ENCODE measurements around the gene PSMD13.
A peak's percentile ranks its signal among the peaks of the same experiment; 100 is the strongest.

The PSMD13 gene

GRCh38 chr11:250740-251299 lies 14.0 kb downstream of the PSMD13 start:
- peak; percentile 84 to 86 for ATAC-seq

- no peak for ATAC-seq
These were observed 14.8 kb downstream of the PSMD13 start for GRCh38 chr11:251550-251949.

- no peak for ATAC-seq
These were observed 15.9 kb downstream of the PSMD13 start for GRCh38 chr11:252666-253065.

GRCh38 chr11:253160-253885 lies 16.5 kb downstream of the PSMD13 start:
- ATAC-seq = no peak

- ATAC-seq = no peak
These were observed 17.1 kb downstream of the PSMD13 start for GRCh38 chr11:253886-254270.

GRCh38 chr11:255176-255575 lies 18.4 kb downstream of the PSMD13 start:
- no peak for ATAC-seq

DNA sequence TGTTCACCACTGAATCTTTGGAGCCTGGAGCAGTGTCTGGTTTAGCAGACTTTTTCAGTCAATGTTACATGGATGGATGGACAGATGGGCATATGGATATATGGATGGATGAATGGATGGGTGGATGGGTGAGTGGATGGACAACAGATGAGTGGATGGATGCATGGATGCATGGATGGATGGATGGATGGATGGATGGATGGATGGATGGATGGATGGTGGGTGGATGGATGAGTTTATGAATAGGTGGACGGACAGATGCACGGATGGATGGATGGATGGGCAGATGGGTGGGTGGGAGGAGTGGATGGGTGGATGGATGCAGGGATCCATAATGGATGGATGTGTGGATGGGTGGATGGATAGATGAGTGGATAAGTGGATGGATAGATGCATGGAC lies 19.0 kb downstream of the PSMD13 start:
- ATAC-seq = no peak

GRCh38 chr11:256952-257737 lies 20.4 kb downstream of the PSMD13 start:
- no peak for ATAC-seq

DNA sequence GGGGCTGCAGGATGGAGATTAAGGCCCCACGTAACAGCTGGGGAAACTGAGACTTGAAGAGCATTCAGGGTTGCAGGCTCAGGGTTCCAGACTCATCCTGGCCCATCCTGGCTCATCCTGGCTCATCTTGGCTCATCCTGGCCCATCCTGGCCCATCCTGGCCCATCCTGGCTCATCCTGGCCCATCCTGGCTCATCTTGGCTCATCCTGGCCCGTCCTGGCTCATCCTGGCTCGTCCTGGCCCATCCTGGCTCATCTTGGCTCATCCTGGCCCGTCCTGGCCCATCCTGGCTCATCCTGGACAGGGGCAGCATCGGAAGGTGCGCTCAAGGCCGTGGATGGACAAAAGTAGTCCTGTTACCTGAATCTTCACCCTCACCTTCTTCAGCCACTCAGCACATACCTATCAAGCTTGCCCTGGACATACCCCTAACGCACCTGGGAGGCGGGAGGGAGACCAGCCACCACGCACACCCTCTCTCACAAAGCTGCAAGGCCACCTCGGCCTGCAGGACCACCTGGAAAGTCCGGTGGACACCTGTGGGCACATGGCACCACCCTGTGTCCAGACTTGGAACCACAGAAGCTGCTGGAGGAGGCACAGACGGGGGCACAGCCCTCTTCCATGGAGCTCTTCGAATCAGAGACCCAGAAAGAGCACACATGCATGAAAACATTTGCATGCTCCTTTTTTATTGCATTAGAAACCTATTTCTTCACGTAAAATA lies 21.2 kb downstream of the PSMD13 start:
- no peak for ATAC-seq

GRCh38 chr11:259413-259812 lies 22.6 kb downstream of the PSMD13 start:
- no peak for ATAC-seq

DNA sequence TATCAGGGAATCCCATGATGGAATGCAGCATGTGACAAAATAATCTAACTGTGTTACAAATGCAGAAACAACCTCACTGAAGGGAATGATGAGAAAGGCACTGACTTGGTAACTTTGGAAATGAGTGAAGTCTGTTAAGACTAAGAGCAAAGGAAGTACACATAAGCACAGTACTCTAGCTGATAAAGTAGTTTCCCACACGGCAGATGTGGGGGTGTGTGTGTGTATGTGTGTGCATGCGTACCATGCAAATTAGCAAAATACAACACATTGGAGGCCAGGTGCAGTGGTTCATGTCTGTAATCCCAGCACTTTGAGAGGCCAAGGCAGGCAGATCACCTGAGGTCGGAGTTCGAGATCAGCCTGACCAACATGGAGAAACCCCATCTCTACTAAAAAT lies 24.8 kb downstream of the PSMD13 start:
- no peak for ATAC-seq

DNA sequence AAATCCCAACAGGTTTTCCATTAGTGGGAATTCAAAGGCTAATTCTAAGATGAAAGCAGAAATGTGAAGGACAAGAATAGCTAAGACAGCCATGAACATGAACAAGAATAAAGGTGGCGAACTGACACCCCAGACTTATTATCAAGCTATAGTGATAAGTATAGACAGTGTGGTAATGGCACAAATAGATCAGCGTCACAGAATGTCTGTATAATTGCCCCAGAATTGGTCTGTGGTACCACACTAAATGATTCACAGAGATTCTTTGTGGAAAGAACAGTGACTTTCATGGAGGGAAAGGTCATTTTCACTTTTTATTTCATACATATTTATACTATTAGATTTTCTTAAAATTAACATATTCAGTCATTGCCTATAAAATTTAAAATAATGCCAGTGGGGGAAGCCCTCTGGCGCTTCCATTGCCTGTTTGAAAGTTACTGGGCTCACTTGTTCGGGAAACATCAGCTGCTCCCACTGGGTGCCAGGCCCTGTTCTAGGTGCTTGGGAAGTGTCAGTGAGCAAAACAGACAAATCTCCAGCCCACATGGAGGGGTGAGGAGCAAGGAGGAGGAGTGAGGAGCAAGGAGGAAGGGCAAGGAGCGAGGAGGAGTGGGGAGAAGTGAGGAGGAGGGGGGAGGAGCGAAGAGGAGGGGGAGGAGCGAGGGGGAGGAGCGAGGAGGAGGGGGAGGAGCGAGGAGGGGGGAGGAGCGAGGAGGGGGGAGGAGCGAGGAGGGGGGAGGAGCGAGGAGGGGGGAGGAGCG lies 30.1 kb downstream of the PSMD13 start:
- peak; percentile 84 for ATAC-seq

DNA sequence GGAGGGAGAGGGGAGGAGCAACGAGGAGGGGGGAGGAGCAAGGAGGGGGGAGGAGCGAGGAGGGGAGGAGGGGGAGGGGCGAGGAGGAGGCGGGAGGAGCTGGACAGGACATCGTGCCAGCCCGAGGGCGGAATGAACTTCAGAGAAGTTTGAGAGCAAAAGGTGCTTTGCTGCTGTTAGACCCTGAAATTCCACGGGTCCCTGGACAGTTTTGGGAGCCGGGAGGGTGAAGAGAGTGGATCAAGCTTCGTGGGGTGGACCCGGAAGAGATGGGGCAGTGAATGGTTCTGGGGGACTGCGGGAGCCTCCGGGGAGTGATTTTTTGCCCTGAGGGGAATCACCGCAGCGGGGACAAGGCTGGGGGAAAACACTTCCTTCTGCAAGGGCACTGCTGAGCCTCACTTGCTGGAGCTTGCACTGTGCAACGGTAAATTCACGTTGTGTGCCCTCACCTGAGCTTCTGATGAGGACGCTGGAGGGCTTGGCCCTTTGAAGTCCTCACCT lies 30.8 kb downstream of the PSMD13 start:
- ATAC-seq = peak in 1 of 2 donors; percentile 4

GRCh38 chr11:268716-269145 lies 32.0 kb downstream of the PSMD13 start:
- peak in 1 of 2 donors; percentile 2 for ATAC-seq

GRCh38 chr11:269146-269890 lies 32.5 kb downstream of the PSMD13 start:
- ATAC-seq = peak; percentile 52 to 64

DNA sequence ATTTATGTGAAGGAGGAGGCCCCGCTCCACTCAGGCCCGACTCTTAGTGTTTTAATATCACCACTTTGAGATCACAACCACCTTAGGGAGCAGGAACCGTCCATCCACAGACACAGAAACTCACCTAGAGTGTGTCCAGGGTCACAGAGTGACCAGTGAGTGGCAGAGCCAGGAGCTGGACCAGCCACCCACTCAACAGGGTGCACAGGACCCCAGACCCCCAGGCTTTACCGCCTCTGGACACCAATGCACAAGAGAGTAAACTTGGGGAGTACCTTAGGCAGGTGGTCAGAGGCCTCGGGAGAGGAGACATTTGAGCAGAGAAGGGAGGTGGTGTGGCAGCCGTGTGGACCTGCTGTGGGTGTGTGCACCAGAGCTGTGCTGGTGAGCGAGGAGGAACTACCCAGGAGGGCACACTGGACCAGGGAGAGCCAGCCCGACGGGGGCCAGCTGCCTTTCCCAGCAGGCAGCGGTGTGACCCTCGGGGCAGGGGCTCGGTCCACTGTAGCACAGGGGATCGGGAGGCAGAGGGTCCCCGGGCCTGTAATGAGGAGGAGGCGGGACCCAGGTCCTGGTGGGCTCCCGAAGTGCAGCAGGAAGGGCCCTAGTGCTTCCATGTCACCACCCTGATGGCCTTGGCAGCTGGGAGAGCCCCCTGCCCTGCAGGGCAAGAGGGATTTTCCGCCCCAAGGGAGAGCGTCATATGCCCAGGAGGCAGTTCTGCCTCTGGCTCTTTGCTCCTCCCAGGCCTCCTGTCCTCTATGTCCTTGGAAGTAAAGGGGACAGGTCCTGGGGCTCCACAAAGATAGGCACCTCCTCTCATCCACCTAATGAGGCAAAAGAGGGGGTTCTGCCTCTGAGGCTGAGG lies 33.9 kb downstream of the PSMD13 start:
- ATAC-seq = no peak

DNA sequence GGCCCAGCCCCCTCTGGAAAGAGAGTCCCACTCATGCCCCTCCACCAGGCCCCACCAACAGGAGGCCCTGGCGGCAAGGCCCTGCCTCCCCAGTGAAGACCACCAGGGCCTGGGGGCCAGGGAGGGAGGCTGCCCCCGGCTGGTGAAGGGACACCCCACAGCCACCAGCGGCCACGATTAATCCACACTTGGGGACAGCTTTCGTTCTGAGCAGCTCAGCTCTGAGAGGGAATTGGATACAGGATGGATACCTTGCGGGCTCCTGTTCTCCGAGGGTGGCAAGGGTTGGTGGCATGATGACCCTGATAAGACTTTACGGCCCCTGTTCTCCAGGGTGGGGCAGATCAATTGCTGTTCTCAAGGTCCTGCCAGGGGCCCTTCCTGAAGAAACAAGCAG lies 34.5 kb downstream of the PSMD13 start:
- ATAC-seq = no peak

DNA sequence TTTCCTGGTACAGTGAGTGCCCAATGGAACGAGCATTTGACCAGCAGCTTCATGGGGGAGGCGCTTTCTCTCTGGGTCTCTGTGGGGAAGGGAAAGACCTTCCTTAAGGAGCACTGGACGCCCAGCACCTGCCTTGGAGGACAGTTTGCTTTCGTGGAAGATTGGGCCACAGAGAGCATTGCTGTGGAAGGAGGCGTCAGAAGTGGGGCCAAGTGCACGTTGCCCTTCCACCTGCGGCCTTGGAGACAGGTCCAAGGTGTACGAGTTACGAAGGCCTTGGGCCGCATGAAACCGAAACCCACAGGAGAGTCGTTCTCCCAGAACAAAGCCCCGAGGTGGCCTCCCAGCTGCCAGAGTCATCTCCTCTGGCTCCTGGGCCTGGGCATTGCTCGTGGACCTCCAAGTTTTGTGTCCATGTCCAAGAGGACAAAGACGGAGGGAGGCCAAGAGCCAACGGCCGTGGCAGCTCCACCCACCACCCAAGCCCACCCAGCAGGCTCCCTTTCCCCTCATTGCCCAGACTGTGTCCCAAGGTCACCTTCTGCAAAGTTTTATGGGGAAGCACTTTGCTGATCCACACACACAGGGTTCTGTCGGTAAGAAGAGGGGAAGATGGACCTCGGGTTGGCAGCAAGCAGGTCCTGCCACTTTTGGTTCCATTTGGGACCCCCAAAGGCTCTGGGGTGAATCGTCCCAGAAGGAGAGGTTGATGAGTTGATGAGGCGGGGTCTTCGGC lies 35.6 kb downstream of the PSMD13 start:
- ATAC-seq = no peak

DNA sequence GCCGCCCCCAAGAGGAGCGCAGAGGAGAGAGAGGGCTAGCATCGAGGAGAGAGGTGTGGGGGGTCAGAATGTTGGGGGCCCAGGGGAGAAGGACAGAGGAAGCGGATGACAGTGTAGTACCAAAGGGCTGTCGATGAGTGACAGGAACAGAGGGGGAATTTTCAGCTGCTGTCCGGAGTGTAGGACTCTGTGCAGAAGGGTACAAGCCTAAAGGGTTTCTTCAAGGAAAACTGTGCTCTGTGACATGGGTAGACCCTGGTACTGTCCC lies 36.1 kb downstream of the PSMD13 start:
- no peak for ATAC-seq

DNA sequence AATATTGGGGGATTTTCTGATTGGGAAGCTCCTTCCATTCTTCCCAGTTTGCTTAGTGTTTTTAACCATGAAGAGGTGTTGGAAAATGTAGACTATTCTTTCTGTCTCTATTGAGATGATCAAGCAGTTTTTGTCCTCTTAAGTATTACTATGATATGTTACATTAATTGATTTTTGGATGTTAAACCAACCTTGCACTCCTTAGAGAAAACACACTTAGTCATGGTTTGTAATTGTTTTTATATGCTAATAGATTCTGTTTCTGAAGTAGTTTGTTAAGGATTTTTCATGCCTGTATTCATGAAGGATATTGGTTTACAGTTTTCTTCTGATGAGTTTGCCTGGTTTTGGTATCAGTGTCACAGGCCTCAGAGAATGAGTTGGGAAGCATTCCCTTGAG lies 39.4 kb downstream of the PSMD13 start:
- no peak for ATAC-seq

Measured in activated CD4-positive, CD25-positive, alpha-beta regulatory T cell treated with anti-CD3 and anti-CD28 coated beads, Interleukin-2, amount 50 U/mL, for 24 hours (primary cell).